ENCODE results near the gene FAM89B.

FAM89B gene

GRCh38 chr11:65611758-65612603 lies 39.6 kb downstream of the FAM89B start:
- H3K4me3 ChIP-seq (ENCODE audit: low read depth, low read length): peak overlapping the region; percentile 85
- DNase-seq (ENCODE audit: low read depth): peak; percentile 59
- TF ChIP-seq CTCF (conservative IDR thresholded peaks at IDR 0.05; ENCODE audit: low read depth, low read length): no peak

DNA sequence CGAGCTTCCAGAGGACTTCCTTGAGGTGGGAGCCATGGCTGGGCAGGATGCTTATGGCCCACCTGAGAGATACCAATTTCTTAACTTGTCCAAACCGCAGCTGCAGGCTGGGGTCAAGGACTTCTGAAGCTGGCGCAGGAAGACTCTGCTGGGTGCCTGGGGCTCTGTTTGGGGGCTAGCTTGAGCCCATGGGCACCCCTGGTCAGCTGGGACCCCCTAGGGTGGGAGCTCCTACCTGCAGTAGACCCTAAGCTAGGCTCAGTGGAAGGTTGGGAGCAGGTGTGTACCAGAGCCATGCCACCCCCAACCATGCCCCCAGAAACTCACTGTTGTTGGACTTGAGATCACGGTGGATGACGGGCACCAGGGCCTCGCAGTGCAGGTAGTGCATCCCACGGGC lies 40.4 kb downstream of the FAM89B start:
- DNase-seq (ENCODE audit: low read depth): no peak
- H3K4me3 ChIP-seq (ENCODE audit: low read depth, low read length): peak overlapping the region; percentile 85
- no peak for TF ChIP-seq CTCF (conservative IDR thresholded peaks at IDR 0.05; ENCODE audit: low read depth, low read length)

GRCh38 chr11:65613091-65613928 lies 41.0 kb downstream of the FAM89B start:
- H3K4me3 ChIP-seq (ENCODE audit: low read depth, low read length): peak overlapping the region; percentile 85
- DNase-seq (ENCODE audit: low read depth): no peak
- TF ChIP-seq CTCF (conservative IDR thresholded peaks at IDR 0.05; ENCODE audit: low read depth, low read length): no peak

GRCh38 chr11:65615229-65615949 lies 43.1 kb downstream of the FAM89B start, which contains the start of gene PCNX3:
PCNX3 (plus strand) TSS chr11:65615776; CDS start chr11:65616312, 536 bp downstream.
- H3K4me3 ChIP-seq (ENCODE audit: low read depth, low read length): peak within 1 kb of the TSS; percentile 97
- peak; percentile 100 for DNase-seq (ENCODE audit: low read depth)
- no peak for TF ChIP-seq CTCF (conservative IDR thresholded peaks at IDR 0.05; ENCODE audit: low read depth, low read length)

- DNase-seq (ENCODE audit: low read depth): peak; percentile 21
- peak overlapping the region; percentile 97 for H3K4me3 ChIP-seq (ENCODE audit: low read depth, low read length)
- TF ChIP-seq CTCF (conservative IDR thresholded peaks at IDR 0.05; ENCODE audit: low read depth, low read length): no peak
Observed at GRCh38 chr11:65615950-65616574, 43.7 kb downstream of the FAM89B start.

- H3K4me3 ChIP-seq (ENCODE audit: low read depth, low read length): peak overlapping the region; percentile 97
- peak; percentile 13 for DNase-seq (ENCODE audit: low read depth)
Observed at GRCh38 chr11:65616575-65617001, 44.2 kb downstream of the FAM89B start.

More at GRCh38 chr11:65616575-65617001, 44.2 kb downstream of the FAM89B start:
- TF ChIP-seq CTCF (conservative IDR thresholded peaks at IDR 0.05; ENCODE audit: low read depth, low read length): no peak

Data from choroid plexus epithelial cell (primary cell).